Non-pigmented ciliary epithelial cell (primary cell): ENCODE results near the gene MARF1.
"Not testable (repeated sequence)": the region's sequence is repeated elsewhere in the genome, so short reads cannot be mapped to it uniquely, and the experiment has no call there.

Experiments
- DNase-seq: peaks from one replicate; pipeline ENCODE4 v3.0.0-alpha.2; 2010; ENCODE audit warnings: low read depth

Gene MARF1

GRCh38 chr16:15601212-15601879, 41.6 kb downstream of the MARF1 start:
- no peak for DNase-seq

- DNase-seq = no peak
Measured at GRCh38 chr16:15599303-15600070, 43.5 kb downstream of the MARF1 start.

GRCh38 chr16:15598648-15599190, 44.2 kb downstream of the MARF1 start:
- no peak for DNase-seq

- DNase-seq = no peak
Measured at GRCh38 chr16:15597822-15598647, 44.9 kb downstream of the MARF1 start.

- DNase-seq = no peak
Measured at GRCh38 chr16:15597135-15597534, 45.8 kb downstream of the MARF1 start.

- no peak for DNase-seq
Measured at GRCh38 chr16:15594711-15595320, 48.1 kb downstream of the MARF1 start.

GRCh38 chr16:15593235-15593634, 49.7 kb downstream of the MARF1 start:
- DNase-seq = no peak

- DNase-seq = no peak
Measured at GRCh38 chr16:15592324-15592723, 50.6 kb downstream of the MARF1 start.

- DNase-seq = no peak
Measured at GRCh38 chr16:15587152-15587825, 55.7 kb downstream of the MARF1 start.

GRCh38 chr16:15586716-15587115, 56.2 kb downstream of the MARF1 start:
- no peak for DNase-seq

- DNase-seq = no peak
Measured at GRCh38 chr16:15585956-15586355, 57.0 kb downstream of the MARF1 start.

- no peak for DNase-seq
Measured at GRCh38 chr16:15583526-15583925, 59.4 kb downstream of the MARF1 start.

GRCh38 chr16:15581127-15581815, 61.7 kb downstream of the MARF1 start:
- DNase-seq = no peak

GRCh38 chr16:15578824-15579223, 64.1 kb downstream of the MARF1 start:
- DNase-seq = no peak

- no peak for DNase-seq
Measured at GRCh38 chr16:15576960-15577958, 65.7 kb downstream of the MARF1 start.

GRCh38 chr16:15575293-15576049, 67.5 kb downstream of the MARF1 start:
- no peak for DNase-seq

GRCh38 chr16:15574614-15574948, 68.4 kb downstream of the MARF1 start:
- no peak for DNase-seq

GRCh38 chr16:15573896-15574613, 68.9 kb downstream of the MARF1 start:
- DNase-seq = not testable (repeated sequence)
